ENCODE measurements around the gene SLC6A5. TPM values are rescaled to one million over a fixed set of nuclear protein-coding genes. Genes with fewer than 3 reads are reported as not detected.

The SLC6A5 gene
- 0.99 TPM for total RNA-seq

GRCh38 chr11:20599221-20600019 lies at the start of gene SLC6A5:
SLC6A5 (plus strand) TSS chr11:20599608; CDS start chr11:20599673, 65 bp downstream.

GRCh38 chr11:20668844-20669819 lies 69.7 kb downstream of the SLC6A5 start, which contains the start of gene NELL1:
NELL1 (plus strand) TSS chr11:20669586.

Other genes with a start within 250 kb of the SLC6A5 start
- gene HTATIP2, start 235.9 kb upstream of the SLC6A5 start, total RNA-seq: 2.6 TPM
- gene PRMT3, start 211.9 kb upstream of the SLC6A5 start, total RNA-seq: 29.4 TPM
- 14.2 TPM for gene NELL1, start 70.0 kb downstream of the SLC6A5 start, total RNA-seq

Data from camera-type eye (tissue), 1 donor.